H1 (cell line): ENCODE results near the gene KLF4. TPM values are rescaled to one million over a fixed set of nuclear protein-coding genes. Genes with fewer than 3 reads are reported as not detected.

ENCODE experiments used
- CTCF ChIA-PET: fragments of 300-600 bp; sonication (Branson Sonifier 250); formaldehyde crosslinking; loops from one replicate; lab custom pipeline; 2021; ENCODE audit not compliant: partially characterized antibody; lab: Charles Lee
- POLR2A ChIA-PET: fragments of 300-600 bp; sonication (Branson Sonifier 250); formaldehyde crosslinking; loops from one replicate; lab custom pipeline; 2021; ENCODE audit warnings: inconsistent platforms; ENCODE audit not compliant: partially characterized antibody; lab: Charles Lee
- DNase-seq, 2 experiments: peaks; one replicate each; pipeline versions ENCODE4 v3.0.0 to v3.0.0-alpha.2; 2010 to 2022; ENCODE audit warnings: low spot score in 2 of 2, low read depth in 1 of 2, mixed read lengths in 1 of 2
- FAIRE-seq: peaks from 2 replicates; lab custom pipeline; 2011; peaks lifted over from hg19 to GRCh38; lab: Jason Lieb, UNC
- H2AFZ ChIP-seq: 2 replicates; pipeline ENCODE4 v1.8.1; 2012; ENCODE audit warnings: low read length, inconsistent platforms
- H2AK5ac ChIP-seq: 2 replicates; pipeline ENCODE4 v1.6.1; 2013; ENCODE audit warnings: low read depth, low read length
- H2BK120ac ChIP-seq: replicated peaks from 2 replicates; pipeline ENCODE3; 2013; ENCODE audit warnings: low read depth, low read length, inconsistent platforms
- H2BK12ac ChIP-seq: 2 replicates; pipeline ENCODE4 v1.6.1; 2013; ENCODE audit warnings: low read depth, low read length
- H2BK15ac ChIP-seq: 2 replicates; pipeline ENCODE4 v1.6.1; 2013; ENCODE audit warnings: low read length
- H2BK20ac ChIP-seq: 2 replicates; pipeline ENCODE4 v1.6.1; 2013; ENCODE audit warnings: low read length
- H2BK5ac ChIP-seq: 2 replicates; pipeline ENCODE4 v1.6.1; 2013; ENCODE audit warnings: low read depth, low read length
- H3K14ac ChIP-seq: 2 replicates; pipeline ENCODE4 v1.6.1; 2013; ENCODE audit warnings: inconsistent platforms; ENCODE audit not compliant: insufficient read length
- H3K18ac ChIP-seq: 2 replicates; pipeline ENCODE4 v1.6.1; 2013; ENCODE audit warnings: low read length; ENCODE audit errors: extremely low read depth
- H3K23ac ChIP-seq: 2 replicates; pipeline ENCODE4 v1.6.1; 2013; ENCODE audit warnings: inconsistent platforms; ENCODE audit not compliant: insufficient read length
- H3K23me2 ChIP-seq: 2 replicates; pipeline ENCODE4 v1.6.1; 2013; ENCODE audit warnings: low read depth, low read length
- H3K27ac ChIP-seq: 2 replicates; pipeline ENCODE4 v1.6.1; 2011; ENCODE audit warnings: low read depth, low read length, inconsistent platforms
- H3K27me3 ChIP-seq, 4 experiments: replicated peaks in 1 of 4; 1 replicate in 1 of 4; 2 replicates in 3 of 4; pipeline versions ENCODE4 v1.6.1 to v1.8.1; 2011 to 2013; ENCODE audit warnings: low read length in 3 of 4, mild to moderate bottlenecking in 3 of 4, inconsistent platforms in 2 of 4, mixed read lengths in 2 of 4, moderate library complexity in 1 of 4; ENCODE audit not compliant: control insufficient read depth in 3 of 4, insufficient read depth in 3 of 4; ENCODE audit errors: extremely low read depth in 1 of 4
- H3K36me3 ChIP-seq, 4 experiments: 2 replicates each; pipeline versions ENCODE4 v1.6.1 to v1.8.1; 2011 to 2013; ENCODE audit warnings: mild to moderate bottlenecking in 4 of 4, low read length in 3 of 4, moderate library complexity in 2 of 4, control low read depth in 1 of 4, inconsistent platforms in 1 of 4; ENCODE audit not compliant: insufficient read depth in 4 of 4, control insufficient read depth in 2 of 4
- H3K4ac ChIP-seq: replicated peaks from 2 replicates; pipeline ENCODE3; 2013; ENCODE audit warnings: low read length, low read depth, mixed read lengths, inconsistent platforms; ENCODE audit not compliant: insufficient read length
- H3K4me1 ChIP-seq, 4 experiments: replicated peaks in 1 of 4; 1 replicate in 1 of 4; 2 replicates in 3 of 4; pipeline versions ENCODE4 v1.6.1 to v1.8.1; 2011 to 2013; ENCODE audit warnings: low read length in 3 of 4, inconsistent platforms in 2 of 4, mixed read lengths in 1 of 4; ENCODE audit not compliant: insufficient read depth in 4 of 4, control insufficient read depth in 3 of 4
- H3K4me2 ChIP-seq, 2 experiments: 2 replicates each; pipeline versions ENCODE4 v1.6.1 to v1.8.1; 2011 to 2013; ENCODE audit warnings: low read depth in 2 of 2, low read length in 2 of 2, control low read depth in 1 of 2, inconsistent platforms in 1 of 2, mild to moderate bottlenecking in 1 of 2; ENCODE audit not compliant: insufficient read depth in 1 of 2
- H3K4me3 ChIP-seq, 4 experiments: fragments of 200-600, 300-600 bp in 1 of 4; sonication (generic), shearing (Covaris generic), sonication (Bioruptor Twin) in 1 of 4; 2 replicates each; pipeline versions ENCODE4 v1.5.1 to v1.8.1; 2011 to 2016; ENCODE audit warnings: low read length in 4 of 4, low read depth in 3 of 4, control low read depth in 2 of 4, inconsistent platforms in 2 of 4, mild to moderate bottlenecking in 2 of 4, mixed read lengths in 1 of 4, moderate library complexity in 1 of 4; ENCODE audit not compliant: insufficient read depth in 2 of 4; ENCODE audit errors: extremely low read depth in 1 of 4
- H3K56ac ChIP-seq: replicated peaks from 2 replicates; pipeline ENCODE3; 2013; ENCODE audit warnings: low read depth, mild to moderate bottlenecking, mixed read lengths, low read length, inconsistent platforms; ENCODE audit not compliant: insufficient read length
- H3K79me1 ChIP-seq: 2 replicates; pipeline ENCODE4 v1.6.1; 2013; ENCODE audit warnings: low read depth, low read length, control low read depth
- H3K79me2 ChIP-seq, 2 experiments: 2 replicates each; pipeline versions ENCODE4 v1.6.1 to v1.8.1; 2012 to 2013; ENCODE audit warnings: low read length in 2 of 2, mild to moderate bottlenecking in 2 of 2, inconsistent platforms in 1 of 2; ENCODE audit not compliant: insufficient read depth in 2 of 2, control insufficient read depth in 1 of 2
- H3K9ac ChIP-seq, 4 experiments: replicated peaks in 1 of 4; 1 replicate in 1 of 4; 2 replicates in 3 of 4; pipeline versions ENCODE4 v1.6.1 to v1.8.1; 2011 to 2013; ENCODE audit warnings: low read depth in 3 of 4, low read length in 3 of 4, control low read depth in 2 of 4, mild to moderate bottlenecking in 2 of 4, moderate library complexity in 2 of 4, inconsistent platforms in 1 of 4; ENCODE audit errors: extremely low read depth in 1 of 4
- H3K9me3 ChIP-seq, 2 experiments: 2 replicates each; pipeline versions ENCODE4 v1.6.1 to v1.8.1; 2012 to 2013; ENCODE audit warnings: mild to moderate bottlenecking in 2 of 2, moderate library complexity in 2 of 2, control low read depth in 1 of 2, inconsistent platforms in 1 of 2, low read depth in 1 of 2, low read length in 1 of 2, mixed read lengths in 1 of 2; ENCODE audit not compliant: insufficient read depth in 2 of 2
- H4K20me1 ChIP-seq, 2 experiments: replicated peaks in 1 of 2; 2 replicates each; pipeline versions ENCODE3 to v1.8.1; 2011 to 2013; ENCODE audit warnings: inconsistent platforms in 2 of 2, low read length in 2 of 2, mild to moderate bottlenecking in 1 of 2; ENCODE audit not compliant: insufficient read depth in 2 of 2, control insufficient read depth in 1 of 2
- H4K5ac ChIP-seq: 2 replicates; pipeline ENCODE4 v1.6.1; 2013; ENCODE audit warnings: low read length, low read depth, mixed read lengths, inconsistent platforms; ENCODE audit not compliant: insufficient read length
- H4K8ac ChIP-seq: 2 replicates; pipeline ENCODE4 v1.8.0; 2013; ENCODE audit warnings: mild to moderate bottlenecking, moderate library complexity, low read length, inconsistent platforms; ENCODE audit not compliant: insufficient read depth; ENCODE audit errors: extremely low read depth
- H4K91ac ChIP-seq: replicated peaks from 2 replicates; pipeline ENCODE3; 2013; ENCODE audit warnings: low read length, mixed read lengths, inconsistent platforms; ENCODE audit not compliant: insufficient read length
- CHD2 ChIP-seq: IDR thresholded peaks from 2 replicates; pipeline ENCODE4 v1.6.1; 2012; ENCODE audit warnings: low read length, improper control_type of control experiment
- CTBP2 ChIP-seq: IDR thresholded peaks from 2 replicates; pipeline ENCODE4 v1.7.0; 2011; ENCODE audit warnings: borderline replicate concordance, mild to moderate bottlenecking, moderate library complexity, mixed read lengths, low read length; ENCODE audit not compliant: insufficient read depth, insufficient read length
- JUND ChIP-seq: IDR thresholded peaks from 2 replicates; pipeline ENCODE4 v1.6.1; 2011; ENCODE audit warnings: mild to moderate bottlenecking, improper control_type of control experiment, low read length
- KDM1A ChIP-seq: fragments of 200-600, 300-600 bp; sonication (generic); IDR thresholded peaks from 2 replicates; pipeline ENCODE4 v1.7.1; 2016; ENCODE audit warnings: mild to moderate bottlenecking, low read length, borderline replicate concordance
- POLR2A ChIP-seq, 2 experiments: IDR thresholded peaks; 1 replicate in 1 of 2; 2 replicates in 1 of 2; pipeline ENCODE4 v1.6.1; 2011; ENCODE audit warnings: low read depth in 2 of 2, low read length in 2 of 2, mild to moderate bottlenecking in 2 of 2; ENCODE audit errors: control extremely low read depth in 1 of 2
- RBBP5 ChIP-seq: IDR thresholded peaks from 2 replicates; pipeline ENCODE4 v1.7.1; 2012; ENCODE audit warnings: low read depth, mild to moderate bottlenecking, inconsistent platforms, low read length, moderate library complexity, borderline replicate concordance
- SIX5 ChIP-seq: IDR thresholded peaks from 2 replicates; pipeline ENCODE4 v1.6.1; 2011; ENCODE audit warnings: mild to moderate bottlenecking, low read depth, low read length
- SP1 ChIP-seq: IDR thresholded peaks from 2 replicates; pipeline ENCODE4 v1.6.1; 2011; ENCODE audit warnings: low read depth, low read length
- TCF12 ChIP-seq: IDR thresholded peaks from 2 replicates; pipeline ENCODE4 v1.6.1; 2011; ENCODE audit warnings: low read depth, mild to moderate bottlenecking, low read length
- USF2 ChIP-seq: IDR thresholded peaks from 2 replicates; pipeline ENCODE4 v1.6.1; 2011; ENCODE audit warnings: low read length, improper control_type of control experiment
- WGBS, 2 experiments: shearing (Covaris generic) in 1 of 2; methylation state at CpG; one replicate each; pipeline versions ENCODE4 v1.1.6 to v1.1.7; 2013 to 2015; ENCODE audit warnings: low lambda C conversion rate in 2 of 2, mixed read lengths in 2 of 2, inconsistent platforms in 1 of 2, low coverage in 1 of 2, missing lambda C conversion rate in 1 of 2; ENCODE audit not compliant: insufficient replicate concordance in 2 of 2, insufficient coverage in 1 of 2, insufficient read length in 1 of 2; ENCODE audit errors: extremely low coverage in 1 of 2, missing lambda C conversion rate in 1 of 2; 5-methylcytosine and 5-hydroxymethylcytosine counted together
- polyA plus RNA-seq, 7 experiments: library from polyadenylated mRNA; depleted of rRNA in 3 of 7; stranded (reverse) in 5 of 7; unstranded in 2 of 7; fragments of >200 nt in 5 of 7; fragments of 200-250 nt in 2 of 7; gene quantifications; 1 replicate in 5 of 7; 2 replicates in 1 of 7; 4 replicates in 1 of 7; pipeline versions ENCODE4 v1.2.1 to v1.2.3, GENCODE V29; 2011 to 2013; ENCODE audit warnings: missing spikeins in 2 of 7, mixed read lengths in 2 of 7
- total RNA-seq: library from RNA; stranded (reverse); fragmentation: NEBNext Ultra II Directional; extraction: Animal tissue kit (Norgen Biotek cat#: 25700); gene quantifications from 2 replicates; pipeline ENCODE4 v1.2.1, GENCODE V29; 2021

The KLF4 gene
- total and polyA plus RNA-seq, 2 of the 8 experiments (the other 6 are each of a cell fraction or from before 2014, with no cell fraction given): 0.77 to 2.8 TPM

GRCh38 chr9:107487521-107488374 is 1.8 kb downstream of the KLF4 start:
- no peak overlapping the region for H2AK5ac ChIP-seq
- H3K23me2 ChIP-seq: peaks cover 32% of the 10 kb centered on the region
- no peak for FAIRE-seq
- no peak overlapping the region for H2BK20ac ChIP-seq
- no peak overlapping the region for H4K5ac ChIP-seq
- peak overlapping the region; percentile 89 for H3K4me2 ChIP-seq
- no peak overlapping the region for H3K4ac ChIP-seq
- no peaks in the 10 kb centered on the region for H3K79me1 ChIP-seq
- no peaks in the 10 kb centered on the region for H3K9me3 ChIP-seq
- H3K56ac ChIP-seq: no peak overlapping the region
- peak; percentile 47 to 84 for DNase-seq
- no peak overlapping the region; a peak in 1 of 7 replicates for H3K9ac ChIP-seq
- peak overlapping the region; percentile 48; the same call in 1 of the 2 replicates for H3K18ac ChIP-seq
- H3K27me3 ChIP-seq: peaks cover 21 to 53% (median 48%) of the 10 kb centered on the region in 4 experiments
- ChIA-PET CTCF (interaction anchor here (0.6 to 3.4 kb wide), 21 partner anchors 12 to 1178 kb away, joined by 3 to 23 read pairs (median 4); no protein-coding TSS in a partner anchor), POLR2A (interaction anchor here (0.6 to 2.3 kb wide), 6 partner anchors 11 to 106 kb away, joined by 3 to 6 read pairs (median 4); no protein-coding TSS in a partner anchor)
- H2BK15ac ChIP-seq: no peak overlapping the region
- H2BK120ac ChIP-seq: no peak overlapping the region
- no peak overlapping the region for H2BK5ac ChIP-seq
- H4K91ac ChIP-seq: no peak overlapping the region
- H3K36me3 ChIP-seq: peaks cover 0 to 5% (median 0%) of the 10 kb centered on the region in 4 experiments; a peak in 2 of 8 replicates
- WGBS, 2 experiments: 4% methylated on average over 46 of the region's 91 CpGs; no CpG with 5 or more reads in 1 of the 2 experiments
- H3K14ac ChIP-seq: no peak overlapping the region
- H2BK12ac ChIP-seq: peak overlapping the region; percentile 14; the same call in 1 of the 2 replicates
- H2AFZ ChIP-seq: no peak overlapping the region
- H3K23ac ChIP-seq: no peak overlapping the region
- H4K20me1 ChIP-seq: peaks cover 4 to 7% of the 10 kb centered on the region in 2 experiments
- H3K79me2 ChIP-seq: no peaks in the 10 kb centered on the region
- H3K27ac ChIP-seq: no peak overlapping the region
- peak overlapping the region; percentile 50 to 69 (median 60); a peak in 7 of 8 replicates for H3K4me3 ChIP-seq
- peak overlapping the region; percentile 89 for H4K8ac ChIP-seq
- peaks cover 0 to 22% (median 13%) of the 10 kb centered on the region in 4 experiments; a peak in 6 of 7 replicates for H3K4me1 ChIP-seq
- TF ChIP-seq USF2 (0 out of 2 replicates have a peak, but pooled peaks have one; percentile 3), CTBP2 (peak; percentile 41), SIX5 (no peak), TCF12 (0 out of 2 replicates have a peak, but pooled peaks have one; percentile 11), RBBP5 (peak; percentile 75; the same call in 1 of the 2 replicates), SP1 (no peak), JUND (peak; percentile 23; the same call in 1 of the 2 replicates), KDM1A (peak; percentile 30; the same call in 1 of the 2 replicates), CHD2 (no peak), POLR2A (IDR thresholded peaks at IDR 0.05; ENCODE audit: control extremely low read depth in 1 of 2, low read depth in 2 of 2, low read length in 2 of 2) (no peak)
